ENCODE data around the gene LRRK2. TPM values are rescaled to one million over a fixed set of nuclear protein-coding genes. Genes with fewer than 3 reads are reported as not detected.

LRRK2 gene
- total and polyA plus RNA-seq, 2 of the 8 experiments (the other 6 are each of a cell fraction or from before 2014, with no cell fraction given), result 0.06 to 0.13 TPM

- Histone ChIP-seq H3K9ac (replicated peaks in 1 of 4; ENCODE audit: extremely low read depth in 1 of 4, low read depth in 3 of 4, low read length in 3 of 4) (no peak overlapping the region), H4K8ac (ENCODE audit: extremely low read depth, insufficient read depth, low read length) (no peak overlapping the region), H2BK5ac (ENCODE audit: low read depth, low read length) (no peak overlapping the region), H2AK5ac (ENCODE audit: low read depth, low read length) (no peak overlapping the region), H3K14ac (ENCODE audit: insufficient read length) (no peak overlapping the region), H3K4me1 (replicated peaks in 1 of 4; ENCODE audit: control insufficient read depth in 3 of 4, insufficient read depth in 4 of 4, low read length in 3 of 4) (no peaks in the 10 kb centered on the region), H2BK15ac (ENCODE audit: low read length) (no peak overlapping the region), H3K23me2 (ENCODE audit: low read depth, low read length) (no peaks in the 10 kb centered on the region), H3K4me2 (ENCODE audit: insufficient read depth in 1 of 2, low read depth in 2 of 2, low read length in 2 of 2) (no peak overlapping the region), H3K9me3 (ENCODE audit: insufficient read depth in 2 of 2, low read depth in 1 of 2, low read length in 1 of 2) (peaks cover 3 to 5% of the 10 kb centered on the region in 2 experiments; a peak in 2 of 4 replicates), H4K91ac (replicated peaks; ENCODE audit: insufficient read length, low read length) (no peak overlapping the region), H3K27ac (ENCODE audit: low read depth, low read length) (no peak overlapping the region), H3K27me3 (replicated peaks in 1 of 4; ENCODE audit: control insufficient read depth in 3 of 4, extremely low read depth in 1 of 4, insufficient read depth in 3 of 4, low read length in 3 of 4) (no peaks in the 10 kb centered on the region), H2BK20ac (ENCODE audit: low read length) (no peak overlapping the region), H2BK12ac (ENCODE audit: low read depth, low read length) (no peak overlapping the region), H3K4ac (replicated peaks; ENCODE audit: insufficient read length, low read depth, low read length) (no peak overlapping the region), H4K5ac (ENCODE audit: insufficient read length, low read depth, low read length) (no peak overlapping the region), H3K56ac (replicated peaks; ENCODE audit: insufficient read length, low read depth, low read length) (no peak overlapping the region), H3K4me3 (ENCODE audit: extremely low read depth in 1 of 4, insufficient read depth in 2 of 4, low read depth in 3 of 4, low read length in 4 of 4) (no peak overlapping the region), H4K20me1 (replicated peaks in 1 of 2; ENCODE audit: control insufficient read depth in 1 of 2, insufficient read depth in 2 of 2, low read length in 2 of 2) (no peaks in the 10 kb centered on the region), H3K36me3 (ENCODE audit: control insufficient read depth in 2 of 4, insufficient read depth in 4 of 4, low read length in 3 of 4) (no peaks in the 10 kb centered on the region), H3K23ac (ENCODE audit: insufficient read length) (no peak overlapping the region), H2AFZ (ENCODE audit: low read length) (no peak overlapping the region), H3K79me2 (ENCODE audit: control insufficient read depth in 1 of 2, insufficient read depth in 2 of 2, low read length in 2 of 2) (no peaks in the 10 kb centered on the region), H3K79me1 (ENCODE audit: low read depth, low read length) (no peaks in the 10 kb centered on the region), H2BK120ac (replicated peaks; ENCODE audit: low read depth, low read length) (no peak overlapping the region), H3K18ac (ENCODE audit: extremely low read depth, low read length) (no peak overlapping the region)
- FAIRE-seq (no peak), DNase-seq (ENCODE audit: low read depth in 1 of 2, low spot score in 2 of 2) (no peak)
- POLR2A ChIA-PET (ENCODE audit: partially characterized antibody), result no interaction called here
- 100% methylated on average over 1 of the region's 1 CpG; no CpG with 5 or more reads in 1 of the 2 experiments for WGBS, 2 experiments (ENCODE audit: extremely low coverage in 1 of 2, insufficient coverage in 1 of 2, insufficient read length in 1 of 2, insufficient replicate concordance in 2 of 2, low coverage in 1 of 2, low lambda C conversion rate in 2 of 2, missing lambda C conversion rate in 1 of 2)
- CTCF ChIA-PET (ENCODE audit: partially characterized antibody), result no interaction called here
- TF ChIP-seq KDM1A (IDR thresholded peaks at IDR 0.05; ENCODE audit: borderline replicate concordance, low read length) (no peak), CTBP2 (IDR thresholded peaks at IDR 0.05; ENCODE audit: borderline replicate concordance, insufficient read depth, insufficient read length, low read length) (no peak), SAP30 (IDR thresholded peaks at IDR 0.05; ENCODE audit: insufficient read depth, insufficient replicate concordance, low read length) (no peak), BRCA1 (IDR thresholded peaks at IDR 0.05; ENCODE audit: low read depth, low read length) (no peak), NRF1 (IDR thresholded peaks at IDR 0.05; ENCODE audit: low read depth, low read length) (no peak), BCL11A (IDR thresholded peaks at IDR 0.05; ENCODE audit: low read depth in 2 of 2, low read length in 2 of 2) (no peak), PHF8 (conservative IDR thresholded peaks at IDR 0.05; ENCODE audit: low read depth, low read length) (no peak), SP4 (IDR thresholded peaks at IDR 0.05; ENCODE audit: low read length) (no peak), SP1 (IDR thresholded peaks at IDR 0.05; ENCODE audit: low read depth, low read length) (no peak), RXRA (IDR thresholded peaks at IDR 0.05; ENCODE audit: insufficient read depth, low read depth, low read length) (no peak), GABPA (IDR thresholded peaks at IDR 0.05; ENCODE audit: borderline replicate concordance, insufficient read depth, low read length) (no peak), ATF2 (IDR thresholded peaks at IDR 0.05; ENCODE audit: low read length) (no peak), SIN3A (conservative IDR thresholded peaks at IDR 0.05 in 1 of 2, IDR thresholded peaks at IDR 0.05 in 1 of 2; ENCODE audit: low read depth in 1 of 2, low read length in 2 of 2) (no peak)
These were observed 8.8 kb upstream of the LRRK2 start for GRCh38 chr12:40215982-40216381.
